ENCODE data around the gene SAMD5.

DNA sequence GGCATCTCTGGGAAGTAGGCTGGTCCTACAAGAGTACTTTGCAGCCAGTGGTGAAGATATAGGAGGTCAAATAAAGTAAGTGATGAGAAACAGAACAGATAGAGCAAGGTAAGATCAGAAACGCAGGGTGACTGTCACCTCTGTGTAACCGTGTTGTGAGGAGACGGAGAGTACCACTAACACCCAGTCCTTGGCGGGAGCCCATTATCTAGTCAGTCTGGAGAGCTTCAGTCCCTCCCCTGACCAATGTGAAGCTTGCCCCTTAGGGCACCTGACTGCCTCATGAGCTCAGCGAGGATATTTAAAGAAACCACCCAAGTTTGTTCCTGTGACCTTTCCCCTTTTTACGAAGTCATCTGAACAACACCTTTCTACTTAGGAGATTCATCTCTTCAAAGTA is 110.0 kb downstream of the SAMD5 start:
- TF ChIP-seq, protein P1, sequence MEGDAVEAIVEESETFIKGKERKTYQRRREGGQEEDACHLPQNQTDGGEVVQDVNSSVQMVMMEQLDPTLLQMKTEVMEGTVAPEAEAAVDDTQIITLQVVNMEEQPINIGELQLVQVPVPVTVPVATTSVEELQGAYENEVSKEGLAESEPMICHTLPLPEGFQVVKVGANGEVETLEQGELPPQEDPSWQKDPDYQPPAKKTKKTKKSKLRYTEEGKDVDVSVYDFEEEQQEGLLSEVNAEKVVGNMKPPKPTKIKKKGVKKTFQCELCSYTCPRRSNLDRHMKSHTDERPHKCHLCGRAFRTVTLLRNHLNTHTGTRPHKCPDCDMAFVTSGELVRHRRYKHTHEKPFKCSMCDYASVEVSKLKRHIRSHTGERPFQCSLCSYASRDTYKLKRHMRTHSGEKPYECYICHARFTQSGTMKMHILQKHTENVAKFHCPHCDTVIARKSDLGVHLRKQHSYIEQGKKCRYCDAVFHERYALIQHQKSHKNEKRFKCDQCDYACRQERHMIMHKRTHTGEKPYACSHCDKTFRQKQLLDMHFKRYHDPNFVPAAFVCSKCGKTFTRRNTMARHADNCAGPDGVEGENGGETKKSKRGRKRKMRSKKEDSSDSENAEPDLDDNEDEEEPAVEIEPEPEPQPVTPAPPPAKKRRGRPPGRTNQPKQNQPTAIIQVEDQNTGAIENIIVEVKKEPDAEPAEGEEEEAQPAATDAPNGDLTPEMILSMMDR (IDR thresholded peaks at IDR 0.05) = no peak
- TF ChIP-seq POLR2A (IDR thresholded peaks at IDR 0.05) (no peak), EP300 (IDR thresholded peaks at IDR 0.05) (no peak)

Measured in sigmoid colon (tissue), 4 donors.